Bronchial smooth muscle cell (primary cell): ENCODE data around the gene OR8H2. TPM values are rescaled to one million over a fixed set of nuclear protein-coding genes. Genes with fewer than 3 reads are reported as not detected.

Experiments used
- total RNA-seq: library from RNA; depleted of rRNA; stranded (reverse); fragments of >200 nt; gene quantifications from 2 replicates; pipeline ENCODE4 v1.2.1, GENCODE V29; 2014

The OR8H2 gene, protein sequence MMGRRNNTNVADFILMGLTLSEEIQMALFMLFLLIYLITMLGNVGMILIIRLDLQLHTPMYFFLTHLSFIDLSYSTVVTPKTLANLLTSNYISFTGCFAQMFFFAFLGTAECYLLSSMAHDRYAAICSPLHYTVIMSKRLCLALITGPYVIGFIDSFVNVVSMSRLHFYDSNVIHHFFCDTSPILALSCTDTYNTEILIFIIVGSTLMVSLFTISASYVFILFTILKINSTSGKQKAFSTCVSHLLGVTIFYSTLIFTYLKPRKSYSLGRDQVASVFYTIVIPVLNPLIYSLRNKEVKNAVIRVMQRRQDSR
- total RNA-seq, result not detected in 2 replicates

GRCh38 chr11:56103210-56103737, at the start of gene OR8H2:
Gene OR8H2 (plus strand): TSS chr11:56103687. CDS start chr11:56105043, 1,356 bp downstream.

DNA sequence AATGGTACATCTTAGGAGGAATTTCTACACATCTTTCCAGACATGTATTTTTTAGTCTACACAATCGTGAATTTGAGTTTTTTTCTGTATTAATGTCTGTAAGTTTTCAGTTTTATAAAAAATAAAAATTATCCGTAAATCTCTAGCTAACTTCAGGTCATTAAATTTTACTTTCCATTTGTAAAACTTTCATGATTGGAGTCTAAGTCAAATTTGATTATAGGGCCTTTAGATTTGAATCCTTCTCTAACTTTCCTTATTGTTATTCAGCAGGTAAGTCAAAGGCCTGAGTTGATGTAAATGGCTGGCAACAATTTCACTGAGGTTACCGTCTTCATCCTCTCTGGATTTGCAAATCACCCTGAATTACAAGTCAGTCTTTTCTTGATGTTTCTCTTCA, 10.5 kb upstream of the OR8H2 start, which contains the start of gene OR8I2:
Gene OR8I2 (plus strand): TSS at position 301 of the 400 bp plus-strand sequence. CDS start 0 bp downstream, at position 301.

DNA sequence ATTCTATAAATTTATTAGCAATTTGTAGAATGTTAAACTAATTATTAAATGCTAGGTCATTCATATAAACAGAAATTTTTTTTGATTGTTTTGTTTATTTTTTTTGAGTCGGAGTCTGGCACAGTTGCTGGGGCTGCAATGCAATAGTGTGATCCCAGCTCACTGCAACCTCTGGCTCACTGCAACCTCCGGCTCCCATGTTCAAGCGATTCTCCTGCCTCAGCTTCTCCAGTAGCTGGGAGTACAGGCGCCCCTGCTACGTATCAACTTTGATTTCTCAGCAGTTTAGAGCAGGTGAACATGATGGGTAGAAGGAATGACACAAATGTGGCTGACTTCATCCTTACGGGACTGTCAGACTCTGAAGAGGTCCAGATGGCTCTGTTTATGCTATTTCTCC, 18.6 kb downstream of the OR8H2 start, which contains the start of gene OR8H3:
Gene OR8H3 (plus strand): TSS at position 301 of the 400 bp plus-strand sequence. CDS start 0 bp downstream, at position 301.

DNA sequence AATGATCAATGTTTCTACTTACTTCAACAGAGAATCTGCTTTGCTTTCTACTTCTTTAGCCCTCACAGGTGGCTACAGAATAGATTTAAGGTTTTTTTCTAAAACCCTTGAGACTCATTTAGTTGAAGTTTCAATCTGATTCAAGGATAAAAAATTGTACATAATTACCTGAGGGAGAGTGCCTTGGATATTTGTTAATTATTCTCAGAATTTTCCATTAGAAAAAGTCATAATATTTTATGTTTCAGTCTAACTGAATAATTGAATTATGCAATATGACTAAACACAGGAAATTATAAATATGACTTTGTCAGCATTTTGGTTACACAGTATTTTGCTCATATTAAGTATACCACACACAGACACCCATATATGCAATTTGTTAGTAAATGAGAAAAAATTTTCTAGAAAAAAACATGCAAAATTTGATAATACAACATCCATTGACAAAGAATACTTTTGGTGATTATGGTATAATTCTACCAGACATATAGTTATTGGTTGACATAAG, 36.7 kb downstream of the OR8H2 start, which contains the start of gene OR8J3:
Gene OR8J3 (minus strand): TSS at position 51 of the 511 bp plus-strand sequence. CDS start 2,483 bp downstream, outside the sequence.

Other genes starting within 250 kb of the OR8H2 start
- not detected in 2 replicates for gene TRIM51, start 220.4 kb upstream of the OR8H2 start, total RNA-seq
- gene OR5W2, start 189.1 kb upstream of the OR8H2 start, total RNA-seq, result not detected in 2 replicates
- gene OR5I1, start 167.3 kb upstream of the OR8H2 start, total RNA-seq, result not detected in 2 replicates
- gene OR10AG1, start 133.7 kb upstream of the OR8H2 start, total RNA-seq, result not detected in 2 replicates
- not detected in 2 replicates for gene OR5F1, start 109.1 kb upstream of the OR8H2 start, total RNA-seq
- gene OR5AS1, start 76.0 kb upstream of the OR8H2 start, total RNA-seq, result not detected in 2 replicates
- not detected in 2 replicates for gene OR8I2, start 10.4 kb upstream of the OR8H2 start, total RNA-seq
- not detected in 2 replicates for gene OR8H3, start 18.7 kb downstream of the OR8H2 start, total RNA-seq
- not detected in 2 replicates for gene OR8J3, start 36.5 kb downstream of the OR8H2 start, total RNA-seq
- gene OR8K5, start 56.6 kb downstream of the OR8H2 start, total RNA-seq, result not detected in 2 replicates
- gene OR5J2, start 72.9 kb downstream of the OR8H2 start, total RNA-seq, result not detected in 2 replicates
- not detected in 2 replicates for gene OR5T2, start 130.6 kb downstream of the OR8H2 start, total RNA-seq
- not detected in 2 replicates for gene OR5T3, start 148.6 kb downstream of the OR8H2 start, total RNA-seq
- gene OR5T1, start 170.5 kb downstream of the OR8H2 start, total RNA-seq, result not detected in 2 replicates
- not detected in 2 replicates for gene OR8H1, start 188.6 kb downstream of the OR8H2 start, total RNA-seq
- gene OR8K3, start 211.5 kb downstream of the OR8H2 start, total RNA-seq, result not detected in 2 replicates
- not detected in 2 replicates for gene OR8K1, start 242.4 kb downstream of the OR8H2 start, total RNA-seq